C4-2B (cell line): Measurements from ENCODE around the gene DNM3.

Experiments
- H3K27ac ChIP-seq: fragments of 450-650 bp; 2 replicates; pipeline ENCODE4 v1.5.1; 2017
- CTCF ChIP-seq: fragments of 450-650 bp; conservative IDR thresholded peaks from 2 replicates; pipeline ENCODE4 v1.5.1; 2017; ENCODE audit warnings: mild to moderate bottlenecking
- ZFX ChIP-seq: fragments of 450-650 bp; IDR thresholded peaks from 2 replicates; pipeline ENCODE4 v1.6.1; 2017

DNM3 gene

GRCh38 chr1:172384656-172385055 lies 543.4 kb downstream of the DNM3 start:
- TF ChIP-seq ZFX (no peak), CTCF (no peak)

GRCh38 chr1:172386046-172386445 lies 544.7 kb downstream of the DNM3 start:
- H3K27ac ChIP-seq: no peak overlapping the region
- TF ChIP-seq ZFX (no peak), CTCF (no peak)

More at GRCh38 chr1:172384656-172385055, 543.4 kb downstream of the DNM3 start:
- no peak overlapping the region for H3K27ac ChIP-seq

- H3K27ac ChIP-seq: no peak overlapping the region
- TF ChIP-seq CTCF (no peak), ZFX (no peak)
These were observed 547.2 kb downstream of the DNM3 start for GRCh38 chr1:172388490-172388889.

- no peak for TF ChIP-seq ZFX
- no peak for TF ChIP-seq CTCF
These were observed 549.0 kb downstream of the DNM3 start for GRCh38 chr1:172390301-172390682.

GRCh38 chr1:172390683-172391551 lies 549.6 kb downstream of the DNM3 start:
- no peak for TF ChIP-seq ZFX
- no peak for TF ChIP-seq CTCF
- H3K27ac ChIP-seq: no peak overlapping the region

More at GRCh38 chr1:172390301-172390682, 549.0 kb downstream of the DNM3 start:
- no peak overlapping the region for H3K27ac ChIP-seq

GRCh38 chr1:172391976-172392375 lies 550.7 kb downstream of the DNM3 start:
- no peak for TF ChIP-seq CTCF
- no peak for TF ChIP-seq ZFX
- no peak overlapping the region for H3K27ac ChIP-seq

GRCh38 chr1:172393354-172393753 lies 552.1 kb downstream of the DNM3 start:
- no peak overlapping the region for H3K27ac ChIP-seq
- TF ChIP-seq ZFX (no peak), CTCF (no peak)
